Adrenal gland (tissue), 12 donors: ENCODE results near the gene WWOX. TPM values are rescaled to one million over a fixed set of nuclear protein-coding genes. Genes with fewer than 3 reads are reported as not detected.
A peak's percentile ranks its signal among the peaks of the same experiment; 100 is the strongest.

Source experiments
- DNase-seq, 7 donors: peaks; one replicate each; pipeline ENCODE4 v3.0.0-alpha.2; 2019 to 2020
- H3K27ac ChIP-seq, 5 donors: fragments of 200-600 bp; sonication (generic) in 4 of 5; 1 replicate in 3 of 5; 2 replicates in 2 of 5; pipeline versions ENCODE4 v1.5.1 to v1.8.0; 2016 to 2020; ENCODE audit warnings: mild to moderate bottlenecking in 1 of 5
- H3K27me3 ChIP-seq: fragments of 200-600 bp; 2 replicates; pipeline ENCODE4 v1.8.0; 2021
- H3K36me3 ChIP-seq, 2 donors: fragments of 200-600 bp; replicated peaks in 1 of 2; 1 replicate in 1 of 2; 2 replicates in 1 of 2; pipeline versions ENCODE4 v1.5.1 to v1.8.0; 2018 to 2022
- H3K4me1 ChIP-seq, 2 donors: fragments of 200-600 bp; replicated peaks in 1 of 2; 1 replicate in 1 of 2; 2 replicates in 1 of 2; pipeline versions ENCODE4 v1.5.1 to v1.8.0; 2018 to 2021
- H3K4me3 ChIP-seq, 4 donors: fragments of 200-600 bp; sonication (generic) in 3 of 4; one replicate each; pipeline ENCODE4 v1.5.1; 2016 to 2018
- H3K9me3 ChIP-seq, 3 donors: fragments of 200-600 bp; sonication (generic) in 1 of 3; replicated peaks in 1 of 3; 1 replicate in 2 of 3; 2 replicates in 1 of 3; pipeline versions ENCODE4 v1.5.1 to v1.8.0; 2016 to 2021
- CTCF ChIP-seq, 6 experiments: fragments of 450-650 bp in 4 of 6; fragments of 200-600 bp in 2 of 6; sonication (generic) in 1 of 6; IDR thresholded peaks; 1 replicate in 5 of 6; 2 replicates in 1 of 6; pipeline versions ENCODE4 v1.5.1 to v1.8.0; 2016 to 2021; ENCODE audit warnings: antibody characterized with exemption in 6 of 6, mild to moderate bottlenecking in 2 of 6, moderate library complexity in 1 of 6
- POLR2A ChIP-seq, 2 donors: fragments of 450-650 bp; IDR thresholded peaks; one replicate each; pipeline ENCODE4 v1.6.1; 2017; ENCODE audit warnings: antibody characterized with exemption in 2 of 2, mild to moderate bottlenecking in 2 of 2, moderate library complexity in 1 of 2
- WGBS, 4 donors: extraction: QIAGEN DNeasy Blood & Tissue Kit in 2 of 4; methylation state at CpG; one replicate each; pipeline versions ENCODE4 v1.1.5 to v1.1.7; 2013 to 2017; 5-methylcytosine and 5-hydroxymethylcytosine counted together
- intact Hi-C, 2 donors: fragments of 100-400 bp; cut with DNase I; formaldehyde crosslinking; loops; one replicate each; pipeline versions ENCODE4 v1.14.1 to v1.15.0; 2022 to 2023
- polyA plus RNA-seq, 3 donors: library from polyadenylated mRNA; stranded (reverse); fragments of 200-250 nt in 2 of 3; fragments of 350-450 nt in 1 of 3; fragmentation: Illumina TruSeq in 1 of 3; extraction: RNeasy Lipid Tissue Mini Kit (QIAGEN cat#74804) in 1 of 3; gene quantifications; one replicate each; pipeline ENCODE4 v1.2.3, GENCODE V29; 2013 to 2014
- total RNA-seq, 9 donors: library from RNA; depleted of rRNA in 4 of 9; stranded (reverse); fragments of >200 nt in 4 of 9; fragments of 120-200 nt in 1 of 9; fragmentation: NEBNext Ultra II Directional in 1 of 9; extraction: Animal tissue kit (Norgen Biotek cat#: 25700) in 1 of 9; gene quantifications; one replicate each; pipeline versions ENCODE4 v1.1.0 to v1.2.4, GENCODE V29; 2013 to 2023
- donor health status: healthy with polysubstance abuse.
- donor health status: Bipolar disorder and iron deficiency.
- donor health status: DM: yes; HTN: yes; CAD: no.
- donor health status: DM: no; HTN: no; CAD: no.
- donor health status: DM: no; HTN: no; CAD: no.
- donor health status: DM: yes; HTN: yes; CAD: no.

Gene WWOX
- total and polyA plus RNA-seq, 12 donors, result 11.8 to 74.6 (median 20.5) TPM

- Histone ChIP-seq H3K36me3 (no peaks in the 10 kb centered on the region), H3K4me1 (no peaks in the 10 kb centered on the region), H3K4me3 (no peak overlapping the region), H3K27me3 (no peaks in the 10 kb centered on the region), H3K27ac (no peak overlapping the region), H3K9me3 (no peaks in the 10 kb centered on the region)
- intact Hi-C loops, result no loop called here
- WGBS, 4 donors, result 53 to 72% (median 66%) methylated on average over 6 of the region's 6 CpGs
- no peak for TF ChIP-seq POLR2A (IDR thresholded peaks at IDR 0.05)
- no peak for TF ChIP-seq CTCF (IDR thresholded peaks at IDR 0.05)
- DNase-seq, result peak in 1 of 7 donors; percentile 23
Measured at GRCh38 chr16:79186196-79186595, 1086.7 kb downstream of the WWOX start.

- no peak overlapping the region for H3K4me3 ChIP-seq
- H3K27me3 ChIP-seq, result no peaks in the 10 kb centered on the region
- H3K27ac ChIP-seq, result no peak overlapping the region
- TF ChIP-seq POLR2A (IDR thresholded peaks at IDR 0.05), result no peak
- no peak for TF ChIP-seq CTCF (IDR thresholded peaks at IDR 0.05)
- no peaks in the 10 kb centered on the region for H3K9me3 ChIP-seq
- no peak for DNase-seq
- no peaks in the 10 kb centered on the region for H3K4me1 ChIP-seq
- no peaks in the 10 kb centered on the region for H3K36me3 ChIP-seq
- WGBS, 4 donors, result 78 to 88% (median 81%) methylated on average over 13 of the region's 13 CpGs
- intact Hi-C loops, result no loop called here
Measured at GRCh38 chr16:79188115-79188738, 1088.8 kb downstream of the WWOX start.

- 76 to 88% (median 84%) methylated on average over 5 of the region's 5 CpGs for WGBS, 4 donors
- Histone ChIP-seq H3K36me3 (no peaks in the 10 kb centered on the region), H3K27ac (no peak overlapping the region), H3K27me3 (no peaks in the 10 kb centered on the region), H3K4me3 (no peak overlapping the region), H3K9me3 (no peaks in the 10 kb centered on the region), H3K4me1 (no peaks in the 10 kb centered on the region)
- intact Hi-C loops, result no loop called here
- TF ChIP-seq CTCF (IDR thresholded peaks at IDR 0.05) (no peak), POLR2A (IDR thresholded peaks at IDR 0.05) (no peak)
- DNase-seq, result no peak
Measured at GRCh38 chr16:79188739-79189122, 1089.3 kb downstream of the WWOX start.

GRCh38 chr16:79190542-79190941 is 1091.1 kb downstream of the WWOX start:
- no peak for DNase-seq
- Histone ChIP-seq H3K4me3 (no peak overlapping the region), H3K36me3 (no peaks in the 10 kb centered on the region), H3K9me3 (no peaks in the 10 kb centered on the region), H3K27me3 (no peaks in the 10 kb centered on the region), H3K4me1 (no peaks in the 10 kb centered on the region), H3K27ac (no peak overlapping the region)
- intact Hi-C loops, result no loop called here
- 94 to 100% (median 96%) methylated on average over 1 of the region's 1 CpG for WGBS, 4 donors
- no peak for TF ChIP-seq POLR2A (IDR thresholded peaks at IDR 0.05)
- no peak for TF ChIP-seq CTCF (IDR thresholded peaks at IDR 0.05)
